Smooth muscle cell (in vitro differentiated cells): Measurements from ENCODE around the gene WNK2. TPM values are rescaled to one million over a fixed set of nuclear protein-coding genes. Genes with fewer than 3 reads are reported as not detected.

Source experiments
- DNase-seq: peaks from one replicate; lab custom pipeline; 2025; ENCODE audit not compliant: unreplicated experiment; lab: John Stamatoyannopoulos, UW
- H2AFZ ChIP-seq: fragments of 200-600 bp; sonication (generic); 2 replicates; pipeline ENCODE4 v1.6.0; 2016; ENCODE audit warnings: antibody characterized with exemption, low read depth, mild to moderate bottlenecking
- H3F3A ChIP-seq: fragments of 200-600 bp; sonication (generic); 2 replicates; pipeline ENCODE4 v1.6.0; 2017; ENCODE audit warnings: antibody characterized with exemption, low read depth
- H3K27ac ChIP-seq: fragments of 200-600 bp; sonication (generic); 2 replicates; pipeline ENCODE4 v1.5.1; 2016; ENCODE audit warnings: low read depth, mild to moderate bottlenecking
- H3K27me3 ChIP-seq: fragments of 200-600 bp; sonication (generic); 2 replicates; pipeline ENCODE4 v1.6.1; 2016; ENCODE audit warnings: low read depth, mild to moderate bottlenecking
- H3K36me3 ChIP-seq: fragments of 200-600 bp; sonication (generic); 2 replicates; pipeline ENCODE4 v1.5.1; 2016; ENCODE audit warnings: low read depth
- H3K4me1 ChIP-seq: fragments of 200-600 bp; sonication (generic); 2 replicates; pipeline ENCODE4 v1.5.1; 2016; ENCODE audit warnings: low read depth
- H3K4me2 ChIP-seq: fragments of 200-600 bp; sonication (generic); 2 replicates; pipeline ENCODE4 v1.6.0; 2016; ENCODE audit warnings: mild to moderate bottlenecking
- H3K4me3 ChIP-seq: fragments of 200-600 bp; sonication (generic); 2 replicates; pipeline ENCODE4 v1.5.1; 2016; ENCODE audit warnings: mild to moderate bottlenecking
- H3K79me2 ChIP-seq: fragments of 200-600 bp; sonication (generic); 2 replicates; pipeline ENCODE4 v1.6.0; 2016; ENCODE audit warnings: low read depth, mild to moderate bottlenecking
- H3K9ac ChIP-seq: fragments of 200-600 bp; sonication (generic); 2 replicates; pipeline ENCODE4 v1.6.0; 2016; ENCODE audit warnings: low read depth
- H3K9me3 ChIP-seq: fragments of 200-600 bp; sonication (generic); replicated peaks from 2 replicates; pipeline ENCODE4 v1.5.1; 2016; ENCODE audit warnings: low read depth
- H4K20me1 ChIP-seq: fragments of 200-600 bp; sonication (generic); 2 replicates; pipeline ENCODE4 v1.6.0; 2016; ENCODE audit warnings: low read depth
- WGBS: methylation state at CpG from one replicate; pipeline ENCODE4 v1.1.7; 2016; ENCODE audit warnings: low lambda C conversion rate; 5-methylcytosine and 5-hydroxymethylcytosine counted together
- polyA plus RNA-seq: library from polyadenylated mRNA; unstranded; fragments of >200 nt; fragmentation: Nextera tagmentation; extraction: Ambion mirVana; gene quantifications from 2 replicates; pipeline ENCODE4 v1.2.1, GENCODE V29; 2016
- total RNA-seq: library from RNA; depleted of rRNA; stranded (reverse); fragments of >200 nt; gene quantifications from 2 replicates; pipeline ENCODE4 v1.2.3, GENCODE V29; 2014
- TF ChIP-seq, protein P1 (sequence below): fragments of 200-600 bp; sonication (generic); IDR thresholded peaks from 2 replicates; pipeline ENCODE4 v1.5.1; 2017; ENCODE audit warnings: borderline replicate concordance, mild to moderate bottlenecking, antibody characterized with exemption; ENCODE audit not compliant: insufficient read depth, poor library complexity, severe bottlenecking

WNK2 gene
- total and polyA plus RNA-seq, 2 experiments from 2014 or later = 0.27 to 0.31 TPM

DNA sequence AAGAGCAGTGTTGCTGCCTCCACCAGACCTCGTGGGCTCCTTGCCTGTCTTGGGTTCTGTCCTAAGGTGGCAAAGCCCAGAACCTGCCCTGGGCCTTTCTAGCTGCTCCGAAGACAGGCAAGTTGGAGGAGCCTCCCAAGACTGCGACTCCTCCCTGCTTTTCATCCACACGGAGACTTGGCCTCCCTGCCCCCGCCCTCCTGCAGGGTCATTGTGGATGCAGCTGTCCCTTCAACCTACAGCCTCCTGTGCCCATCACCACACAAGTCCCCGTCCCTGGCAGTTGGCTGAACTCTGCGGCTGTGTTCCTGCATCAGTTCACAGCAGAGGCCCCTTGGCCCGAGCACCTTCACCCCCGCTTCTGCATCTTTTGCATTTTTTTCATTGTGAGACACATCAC lies 59.2 kb downstream of the WNK2 start:
- Histone ChIP-seq H3K4me3 (no peak overlapping the region), H4K20me1 (no peaks in the 10 kb centered on the region), H3K4me1 (no peaks in the 10 kb centered on the region), H3K9me3 (no peaks in the 10 kb centered on the region), H3K27ac (no peak overlapping the region), H3K4me2 (no peak overlapping the region), H3K79me2 (no peaks in the 10 kb centered on the region), H3K27me3 (no peaks in the 10 kb centered on the region), H3F3A (no peaks in the 10 kb centered on the region), H3K36me3 (no peaks in the 10 kb centered on the region), H2AFZ (no peak overlapping the region), H3K9ac (no peak overlapping the region)
- no peak for DNase-seq
- 88% methylated on average over 9 of the region's 9 CpGs for WGBS
- TF ChIP-seq, protein P1, sequence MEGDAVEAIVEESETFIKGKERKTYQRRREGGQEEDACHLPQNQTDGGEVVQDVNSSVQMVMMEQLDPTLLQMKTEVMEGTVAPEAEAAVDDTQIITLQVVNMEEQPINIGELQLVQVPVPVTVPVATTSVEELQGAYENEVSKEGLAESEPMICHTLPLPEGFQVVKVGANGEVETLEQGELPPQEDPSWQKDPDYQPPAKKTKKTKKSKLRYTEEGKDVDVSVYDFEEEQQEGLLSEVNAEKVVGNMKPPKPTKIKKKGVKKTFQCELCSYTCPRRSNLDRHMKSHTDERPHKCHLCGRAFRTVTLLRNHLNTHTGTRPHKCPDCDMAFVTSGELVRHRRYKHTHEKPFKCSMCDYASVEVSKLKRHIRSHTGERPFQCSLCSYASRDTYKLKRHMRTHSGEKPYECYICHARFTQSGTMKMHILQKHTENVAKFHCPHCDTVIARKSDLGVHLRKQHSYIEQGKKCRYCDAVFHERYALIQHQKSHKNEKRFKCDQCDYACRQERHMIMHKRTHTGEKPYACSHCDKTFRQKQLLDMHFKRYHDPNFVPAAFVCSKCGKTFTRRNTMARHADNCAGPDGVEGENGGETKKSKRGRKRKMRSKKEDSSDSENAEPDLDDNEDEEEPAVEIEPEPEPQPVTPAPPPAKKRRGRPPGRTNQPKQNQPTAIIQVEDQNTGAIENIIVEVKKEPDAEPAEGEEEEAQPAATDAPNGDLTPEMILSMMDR = no peak

DNA sequence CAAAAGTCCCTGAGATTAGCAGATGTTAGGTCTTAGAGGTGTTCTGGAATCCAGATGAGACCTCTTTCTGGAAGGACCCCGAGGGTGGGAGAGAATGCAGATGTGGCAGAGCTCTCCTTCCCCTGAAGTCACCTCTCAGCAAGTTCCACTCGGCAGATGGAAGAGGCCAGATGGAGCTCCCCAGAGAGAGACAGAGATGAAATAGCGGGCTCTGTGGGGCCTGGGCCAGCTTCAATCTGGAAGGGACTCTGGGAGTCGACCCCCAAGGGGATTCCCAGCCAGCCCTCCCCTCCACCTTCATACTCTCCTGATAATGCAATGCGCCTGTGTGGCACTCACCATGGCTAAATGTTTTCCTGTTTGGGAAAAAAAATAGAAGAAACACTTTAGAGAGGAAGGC lies 60.2 kb downstream of the WNK2 start:
- no peaks in the 10 kb centered on the region for H3K79me2 ChIP-seq

DNA sequence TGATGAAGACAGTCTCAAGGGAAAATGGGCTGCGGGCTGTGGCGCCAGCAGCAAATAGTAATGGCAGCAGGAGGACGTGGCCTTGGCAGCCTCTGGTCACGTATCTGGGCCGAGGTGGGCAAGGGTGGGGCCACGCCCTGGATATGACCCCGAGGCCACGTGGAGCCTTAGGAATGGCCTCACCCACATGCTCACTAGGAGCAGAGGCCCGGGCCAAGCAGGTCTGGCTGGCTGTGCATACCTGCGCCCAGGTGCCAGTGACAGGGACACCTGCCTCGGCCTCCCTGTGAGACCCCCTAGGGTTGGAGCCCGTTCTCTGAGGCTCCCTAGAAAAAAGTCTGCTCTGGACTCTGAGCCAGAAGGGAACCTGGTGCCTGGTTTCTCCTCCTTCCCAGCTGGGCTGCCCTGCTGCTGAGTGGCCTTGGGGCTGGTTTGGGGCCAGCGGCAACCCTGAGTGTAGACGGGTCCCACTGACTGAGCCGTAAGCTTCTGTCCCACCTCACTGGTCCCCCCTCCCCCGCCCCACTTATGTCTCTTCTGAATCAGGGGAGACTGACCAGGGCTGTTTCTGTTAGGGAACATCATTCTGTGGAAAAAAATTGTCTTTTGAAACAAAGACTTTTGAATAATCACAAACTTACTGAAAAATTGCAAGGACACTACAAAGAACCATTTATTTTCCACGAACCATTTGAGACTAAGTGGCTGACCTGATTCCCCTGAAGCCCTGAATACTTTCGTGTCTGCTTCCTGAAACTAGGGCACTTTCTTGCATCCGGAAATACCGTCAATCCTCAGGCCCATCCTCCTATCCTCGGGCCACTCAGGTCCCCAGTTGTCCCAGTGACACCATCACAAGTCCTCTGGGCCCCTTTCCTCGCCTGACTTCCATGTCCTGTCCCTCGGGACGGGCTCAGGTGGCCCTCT lies 60.8 kb downstream of the WNK2 start:
- no peaks in the 10 kb centered on the region for H3K4me1 ChIP-seq
- DNase-seq = no peak
- no peak overlapping the region for H3K27ac ChIP-seq
- no peaks in the 10 kb centered on the region for H3K9me3 ChIP-seq
- 92% methylated on average over 24 of the region's 24 CpGs for WGBS
- no peak overlapping the region for H3K4me3 ChIP-seq
- H4K20me1 ChIP-seq = no peaks in the 10 kb centered on the region
- TF ChIP-seq, protein P1 = no peak
- no peak overlapping the region for H3K9ac ChIP-seq
- no peaks in the 10 kb centered on the region for H3F3A ChIP-seq
- H3K79me2 ChIP-seq = no peaks in the 10 kb centered on the region
- H3K27me3 ChIP-seq = no peaks in the 10 kb centered on the region
- H3K36me3 ChIP-seq = no peaks in the 10 kb centered on the region
- no peak overlapping the region for H2AFZ ChIP-seq
- H3K4me2 ChIP-seq = no peak overlapping the region

More for the DNA sequence above, 60.2 kb downstream of the WNK2 start:
- no peaks in the 10 kb centered on the region for H3F3A ChIP-seq
- H3K9me3 ChIP-seq = no peaks in the 10 kb centered on the region
- no peaks in the 10 kb centered on the region for H3K4me1 ChIP-seq
- H3K27ac ChIP-seq = no peak overlapping the region
- no peak overlapping the region for H2AFZ ChIP-seq
- no peaks in the 10 kb centered on the region for H3K36me3 ChIP-seq
- TF ChIP-seq, protein P1 = no peak
- no peak overlapping the region for H3K4me2 ChIP-seq
- H3K27me3 ChIP-seq = no peaks in the 10 kb centered on the region
- no peak overlapping the region for H3K9ac ChIP-seq
- 91% methylated on average over 5 of the region's 5 CpGs for WGBS
- DNase-seq = no peak
- H4K20me1 ChIP-seq = no peaks in the 10 kb centered on the region
- H3K4me3 ChIP-seq = no peak overlapping the region

DNA sequence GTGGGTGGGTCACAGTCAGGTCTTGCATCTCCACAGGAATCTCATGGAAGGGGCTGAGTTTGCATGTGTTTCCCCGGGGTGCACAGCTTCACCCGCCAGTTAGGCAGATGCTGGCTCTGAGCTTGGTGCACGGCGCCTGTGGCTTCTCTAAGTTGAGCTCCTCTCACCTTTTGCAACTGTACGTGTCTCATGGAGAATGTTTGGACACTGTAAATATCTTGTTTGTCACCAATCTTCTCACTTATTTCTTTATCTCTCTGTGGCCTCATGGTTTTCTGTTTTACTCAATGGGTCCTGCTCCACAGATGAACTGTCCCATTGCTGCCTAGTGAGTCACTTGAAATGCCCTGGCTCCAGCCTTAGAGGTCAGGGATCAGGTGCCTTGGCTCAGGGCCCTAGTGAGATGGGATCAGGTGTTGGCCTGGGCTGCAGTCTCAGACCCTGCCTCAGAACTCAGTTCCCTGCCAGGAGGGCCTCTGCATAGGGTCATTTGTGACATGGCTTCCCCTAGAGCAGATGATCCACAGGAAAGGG lies 61.6 kb downstream of the WNK2 start:
- no peak overlapping the region for H2AFZ ChIP-seq
- no peaks in the 10 kb centered on the region for H3K79me2 ChIP-seq
- no peaks in the 10 kb centered on the region for H3K4me1 ChIP-seq
- H3K27ac ChIP-seq = no peak overlapping the region
- no peaks in the 10 kb centered on the region for H3K36me3 ChIP-seq
- TF ChIP-seq, protein P1 = no peak
- H3K27me3 ChIP-seq = no peaks in the 10 kb centered on the region
- no peaks in the 10 kb centered on the region for H4K20me1 ChIP-seq
- H3K9ac ChIP-seq = no peak overlapping the region
- no peaks in the 10 kb centered on the region for H3K9me3 ChIP-seq
- no peak for DNase-seq
- whole genome bisulfite sequencing = 88% methylated on average over 5 of the region's 5 CpGs
- H3K4me2 ChIP-seq = no peak overlapping the region
- H3K4me3 ChIP-seq = no peak overlapping the region
- H3F3A ChIP-seq = no peaks in the 10 kb centered on the region
